ENCODE data around the gene NEDD4L.

GRCh38 chr18:58225101-58225500 lies 181.1 kb downstream of the NEDD4L start:
- no peak for TF ChIP-seq MAX (IDR thresholded peaks at IDR 0.05; ENCODE audit: low read depth)
- TF ChIP-seq TEAD4 (IDR thresholded peaks at IDR 0.05; ENCODE audit: borderline replicate concordance, insufficient read depth): no peak
- TF ChIP-seq CTCF (IDR thresholded peaks at IDR 0.05): no peak
- no peak for TF ChIP-seq FOXM1 (IDR thresholded peaks at IDR 0.05; ENCODE audit: low read depth)
- TF ChIP-seq EP300 (IDR thresholded peaks at IDR 0.05; ENCODE audit: borderline replicate concordance in 1 of 2, low read depth in 1 of 2, low read length in 1 of 2): no peak
- no peak for TF ChIP-seq MEF2A (IDR thresholded peaks at IDR 0.05; ENCODE audit: borderline replicate concordance, low read depth)
- TF ChIP-seq YY1 (IDR thresholded peaks at IDR 0.05; ENCODE audit: low read depth): no peak
- no peak for TF ChIP-seq POLR2AphosphoS5 (IDR thresholded peaks at IDR 0.05; ENCODE audit: low read depth, low read length)
- TF ChIP-seq PBX3 (IDR thresholded peaks at IDR 0.05): no peak
- TF ChIP-seq EZH2phosphoT487 (IDR thresholded peaks at IDR 0.05; ENCODE audit: borderline replicate concordance, low read depth): no peak
- no peak for TF ChIP-seq USF2 (IDR thresholded peaks at IDR 0.05; ENCODE audit: borderline replicate concordance, low read depth, low read length)

All from SK-N-SH (cell line).